Measurements from ENCODE around the gene HIC1.
"Not testable (repeated sequence)": the region's sequence is repeated elsewhere in the genome, so short reads cannot be mapped to it uniquely, and the experiment has no call there.

The HIC1 gene, protein sequence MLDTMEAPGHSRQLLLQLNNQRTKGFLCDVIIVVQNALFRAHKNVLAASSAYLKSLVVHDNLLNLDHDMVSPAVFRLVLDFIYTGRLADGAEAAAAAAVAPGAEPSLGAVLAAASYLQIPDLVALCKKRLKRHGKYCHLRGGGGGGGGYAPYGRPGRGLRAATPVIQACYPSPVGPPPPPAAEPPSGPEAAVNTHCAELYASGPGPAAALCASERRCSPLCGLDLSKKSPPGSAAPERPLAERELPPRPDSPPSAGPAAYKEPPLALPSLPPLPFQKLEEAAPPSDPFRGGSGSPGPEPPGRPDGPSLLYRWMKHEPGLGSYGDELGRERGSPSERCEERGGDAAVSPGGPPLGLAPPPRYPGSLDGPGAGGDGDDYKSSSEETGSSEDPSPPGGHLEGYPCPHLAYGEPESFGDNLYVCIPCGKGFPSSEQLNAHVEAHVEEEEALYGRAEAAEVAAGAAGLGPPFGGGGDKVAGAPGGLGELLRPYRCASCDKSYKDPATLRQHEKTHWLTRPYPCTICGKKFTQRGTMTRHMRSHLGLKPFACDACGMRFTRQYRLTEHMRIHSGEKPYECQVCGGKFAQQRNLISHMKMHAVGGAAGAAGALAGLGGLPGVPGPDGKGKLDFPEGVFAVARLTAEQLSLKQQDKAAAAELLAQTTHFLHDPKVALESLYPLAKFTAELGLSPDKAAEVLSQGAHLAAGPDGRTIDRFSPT

DNA sequence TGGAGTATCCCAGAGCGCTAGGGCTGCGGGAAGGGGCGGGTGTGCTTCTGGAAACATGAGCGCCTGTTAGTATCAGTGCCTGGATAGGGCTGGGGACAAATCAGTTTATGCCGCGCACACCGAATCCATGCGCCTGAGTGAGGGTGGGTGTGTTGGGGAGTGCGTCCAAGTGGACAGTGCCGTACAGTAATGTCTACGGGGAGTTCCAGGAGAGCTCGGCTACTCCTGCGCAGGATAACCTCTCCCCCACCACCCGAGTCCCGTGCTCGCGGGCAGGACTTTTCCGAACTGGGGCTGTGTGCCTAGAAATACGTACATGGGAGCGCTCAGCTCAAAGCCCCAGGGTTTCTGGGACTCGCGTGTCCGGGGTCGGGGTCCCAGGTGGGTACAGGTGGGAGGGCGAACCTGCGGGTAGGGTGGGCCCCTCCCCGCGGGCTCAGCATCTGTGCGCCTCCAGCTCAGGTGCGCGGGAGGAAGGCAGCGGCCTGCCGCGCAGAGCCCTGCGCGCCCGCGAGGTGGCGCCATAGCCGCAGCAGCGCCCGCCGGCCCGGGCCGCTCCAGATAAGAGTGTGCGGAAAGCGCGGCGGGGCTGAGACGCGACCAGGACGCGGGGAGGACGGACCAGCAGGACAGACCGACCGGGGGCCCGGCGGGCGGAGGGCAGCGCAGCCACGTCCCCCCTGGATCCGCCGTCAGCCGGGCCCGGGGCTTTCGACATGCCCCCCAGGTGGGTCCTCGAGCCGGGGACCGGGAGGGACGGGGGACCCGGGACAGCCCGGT, at the start of gene HIC1:
Gene HIC1 (plus strand): TSS at position 592 of the 780 bp plus-strand sequence. CDS start 1,588 bp downstream, outside the sequence.
- peaks cover 3% of the 10 kb centered on the region; the same call in 1 of the 2 replicates for H3K4me1 ChIP-seq
- in situ Hi-C loops (cut with MboI; ENCODE audit: low sequenced_read_pairs), result no loop called here
- peaks cover 16% of the 10 kb centered on the region for H3K27me3 ChIP-seq (ENCODE audit: low read depth)

DNA sequence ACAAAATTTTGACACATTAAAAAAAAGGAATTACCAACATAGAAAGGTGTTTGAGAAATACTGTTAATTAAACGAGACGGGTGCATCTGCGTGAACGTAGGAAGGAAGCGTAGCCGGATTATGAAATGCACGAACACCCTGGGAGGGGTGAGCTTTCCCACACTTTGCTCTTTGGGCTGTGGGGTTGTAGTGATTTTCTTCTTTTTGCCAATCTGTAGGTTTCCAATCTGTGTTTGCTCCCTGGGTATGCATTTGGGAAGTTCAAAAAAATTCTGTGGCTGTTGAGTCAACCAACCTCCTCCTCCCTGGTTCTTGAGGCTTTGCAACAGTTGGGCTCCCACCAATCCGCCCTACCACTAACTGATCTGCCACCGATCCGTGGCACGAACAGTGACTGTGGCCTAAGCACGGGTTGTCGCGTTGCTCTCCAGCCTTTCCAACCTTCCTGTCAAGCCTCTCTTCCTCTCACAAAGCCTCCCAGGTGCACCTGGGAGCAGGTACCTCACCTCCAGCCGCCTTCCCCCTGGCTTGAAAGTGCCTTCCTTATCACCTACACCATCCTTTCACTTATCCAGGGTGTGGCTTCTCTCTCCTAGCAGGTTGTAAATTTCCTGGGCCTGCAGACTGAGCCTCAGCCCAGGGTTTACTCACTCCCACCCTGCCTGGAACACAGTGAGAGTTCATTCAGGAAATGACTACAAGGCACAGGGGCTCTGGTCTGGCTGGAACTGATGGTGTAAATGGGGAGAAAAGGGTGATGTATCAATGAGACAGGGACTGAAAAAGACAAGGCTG, 46.4 kb upstream of the HIC1 start:
- no peaks in the 10 kb centered on the region for H3K36me3 ChIP-seq (replicated peaks)
- in situ Hi-C loops (cut with MboI; ENCODE audit: low sequenced_read_pairs), result no loop called here
- H3K9me3 ChIP-seq, result no peaks in the 10 kb centered on the region
- H3K4me1 ChIP-seq, result no peaks in the 10 kb centered on the region; the same call in 1 of the 2 replicates
- no peak for DNase-seq (ENCODE audit: low spot score in 2 of 2)
- no peaks in the 10 kb centered on the region for H3K27me3 ChIP-seq (ENCODE audit: low read depth)
- H3K4me3 ChIP-seq, result no peak overlapping the region

More for the DNA sequence above, at the start of gene HIC1:
- Histone ChIP-seq H3K9me3 (no peaks in the 10 kb centered on the region), H3K4me3 (peak within 1 kb of the TSS; percentile 49), H3K36me3 (replicated peaks) (0 out of 2 replicates have a peak, but pooled peaks cover 3% of the 10 kb centered on the region)
- peak; percentile 58 to 83 for DNase-seq (ENCODE audit: low spot score in 2 of 2)

DNA sequence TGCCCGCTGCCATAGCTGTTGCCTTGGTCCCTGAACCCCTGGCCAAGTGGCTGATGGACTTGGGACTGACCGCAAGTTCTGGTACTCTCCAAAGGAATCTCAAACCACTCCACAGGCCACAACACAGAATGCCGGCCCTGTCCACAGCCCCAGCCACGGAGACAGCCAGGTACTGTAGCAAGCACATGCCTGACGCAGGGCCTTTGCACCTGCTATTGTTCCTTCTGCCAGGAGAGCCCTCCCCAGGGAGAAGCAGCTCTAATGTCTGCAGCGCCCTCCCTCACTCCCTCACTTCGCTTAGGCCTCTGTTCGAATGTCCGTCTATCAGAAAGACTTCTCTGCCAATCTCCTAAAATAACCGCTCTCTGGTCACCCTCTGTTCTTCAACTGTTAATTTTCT, 45.2 kb upstream of the HIC1 start:
- in situ Hi-C loops (cut with MboI; ENCODE audit: low sequenced_read_pairs), result no loop called here
- H3K4me3 ChIP-seq, result no peak overlapping the region
- no peaks in the 10 kb centered on the region for H3K9me3 ChIP-seq
- H3K4me1 ChIP-seq, result no peaks in the 10 kb centered on the region; the same call in 1 of the 2 replicates
- H3K36me3 ChIP-seq (replicated peaks), result no peaks in the 10 kb centered on the region
- DNase-seq (ENCODE audit: low spot score in 2 of 2), result no peak
- no peaks in the 10 kb centered on the region for H3K27me3 ChIP-seq (ENCODE audit: low read depth)

DNA sequence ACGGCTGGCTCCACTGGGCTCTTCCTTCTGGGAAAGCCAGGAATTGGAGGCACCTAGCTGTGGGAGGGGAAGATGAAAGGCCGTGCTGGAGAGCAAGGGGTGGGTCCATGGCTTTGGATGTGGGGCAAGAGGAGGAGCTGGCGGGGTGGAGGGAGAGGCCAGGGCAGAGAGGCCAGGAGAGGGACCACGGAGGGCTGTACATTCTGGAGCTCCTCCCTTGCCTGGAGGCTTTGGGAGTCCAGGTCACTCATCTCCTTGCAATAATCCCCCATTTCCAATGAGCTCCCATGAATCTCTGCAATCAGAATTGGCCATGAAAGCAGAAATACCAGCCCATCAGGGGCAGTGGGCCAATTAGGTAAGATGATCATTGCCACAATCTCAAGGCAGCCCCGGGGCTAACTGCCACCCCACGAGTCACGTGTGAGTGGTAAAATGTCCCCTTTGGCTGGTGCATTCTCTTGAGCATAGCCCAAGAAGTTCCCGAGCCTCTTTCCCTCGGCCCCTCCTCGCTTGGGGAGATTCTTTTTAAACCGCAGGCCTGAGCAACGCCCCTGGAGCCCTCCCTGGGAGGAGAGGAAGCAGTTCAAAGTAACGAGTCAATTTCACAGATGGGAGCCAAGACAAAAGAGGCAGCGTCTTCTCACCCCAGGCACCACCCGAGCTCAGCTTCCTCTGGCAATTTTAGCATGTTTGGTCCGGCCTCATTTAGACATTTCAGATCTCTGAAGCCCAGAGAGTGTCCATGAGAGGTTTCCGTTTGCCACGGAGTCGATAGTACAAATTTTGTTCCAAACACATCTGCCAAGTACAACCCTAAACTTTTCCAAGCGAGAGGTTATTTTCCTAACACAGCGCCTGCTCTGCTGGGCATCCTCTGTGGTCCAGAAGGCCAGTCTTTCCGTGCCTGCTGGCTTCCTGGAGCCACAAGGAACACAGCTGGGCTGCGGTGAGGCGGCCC, 43.2 kb upstream of the HIC1 start:
- Histone ChIP-seq H3K9me3 (no peaks in the 10 kb centered on the region), H3K4me3 (no peak overlapping the region), H3K36me3 (replicated peaks) (no peaks in the 10 kb centered on the region), H3K27me3 (ENCODE audit: low read depth) (no peaks in the 10 kb centered on the region), H3K4me1 (no peaks in the 10 kb centered on the region; the same call in 1 of the 2 replicates)
- in situ Hi-C loops (cut with MboI; ENCODE audit: low sequenced_read_pairs), result no loop called here
- DNase-seq (ENCODE audit: low spot score in 2 of 2), result peak in 1 of 2 experiments; percentile 54

DNA sequence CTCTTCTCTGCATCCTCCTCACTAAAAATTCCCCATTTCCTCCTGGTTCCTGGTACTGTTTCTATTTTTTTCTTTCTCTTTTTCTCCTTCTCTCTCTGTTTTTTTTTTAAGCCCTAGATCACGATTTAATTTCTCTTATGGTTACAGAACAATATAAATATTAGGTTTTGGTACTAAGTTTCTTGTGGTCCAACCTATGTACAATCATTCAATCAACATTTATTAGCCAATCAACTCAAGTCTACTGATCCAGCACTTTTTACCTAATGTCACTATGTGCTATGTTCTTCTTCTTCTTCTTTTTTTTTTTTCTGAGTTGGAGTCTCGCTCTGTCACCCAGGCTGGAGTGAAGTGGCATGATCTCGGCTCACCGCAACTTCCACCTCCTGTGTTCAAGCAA, 42.4 kb upstream of the HIC1 start:
- no peak for DNase-seq (ENCODE audit: low spot score in 2 of 2)
- in situ Hi-C loops (cut with MboI; ENCODE audit: low sequenced_read_pairs), result no loop called here
- H3K4me1 ChIP-seq, result no peaks in the 10 kb centered on the region; the same call in 1 of the 2 replicates

DNA sequence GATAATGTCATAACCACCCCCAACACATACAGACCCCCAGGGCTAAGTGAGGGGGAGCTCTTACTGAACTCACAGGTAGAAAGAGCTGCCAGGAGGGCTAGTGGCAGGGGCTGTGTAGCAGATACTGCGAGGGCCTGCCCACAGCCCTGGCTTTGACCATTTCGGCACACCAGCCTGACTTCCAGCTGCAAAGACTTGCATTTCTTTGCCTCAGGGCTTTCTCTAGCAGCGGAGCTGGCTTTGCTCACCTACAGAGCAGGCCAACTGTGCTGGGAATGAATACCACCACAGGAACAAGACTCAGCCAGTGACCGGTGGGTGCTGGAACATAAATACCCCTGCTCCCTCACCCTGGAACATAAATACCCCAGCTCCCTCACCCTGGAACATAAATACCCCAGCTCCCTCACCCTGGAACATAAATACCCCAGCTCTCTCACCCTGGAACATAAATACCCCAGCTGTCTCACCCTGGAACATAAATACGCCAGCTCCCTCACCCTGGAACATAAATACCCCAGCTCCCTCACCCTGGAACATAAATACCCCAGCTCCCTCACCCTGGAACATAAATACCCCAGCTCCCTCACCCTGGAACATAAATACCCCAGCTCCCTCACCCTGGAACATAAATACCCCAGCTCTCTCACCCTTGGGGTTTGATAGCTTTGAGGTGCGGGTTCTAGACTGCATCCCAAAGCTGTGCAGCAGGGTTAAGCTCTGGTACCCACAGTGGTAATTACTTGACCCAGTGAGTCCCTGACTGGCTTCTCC, 41.5 kb upstream of the HIC1 start:
- H3K9me3 ChIP-seq; H3K4me3 ChIP-seq; H3K36me3 ChIP-seq (replicated peaks); H3K4me1 ChIP-seq; H3K27me3 ChIP-seq (ENCODE audit: low read depth); in situ Hi-C loops (cut with MboI; ENCODE audit: low sequenced_read_pairs); DNase-seq (ENCODE audit: low spot score in 2 of 2): not testable (repeated sequence)

More for the DNA sequence above, 42.4 kb upstream of the HIC1 start:
- no peaks in the 10 kb centered on the region for H3K36me3 ChIP-seq (replicated peaks)
- no peaks in the 10 kb centered on the region for H3K27me3 ChIP-seq (ENCODE audit: low read depth)
- no peaks in the 10 kb centered on the region for H3K9me3 ChIP-seq
- no peak overlapping the region for H3K4me3 ChIP-seq

DNA sequence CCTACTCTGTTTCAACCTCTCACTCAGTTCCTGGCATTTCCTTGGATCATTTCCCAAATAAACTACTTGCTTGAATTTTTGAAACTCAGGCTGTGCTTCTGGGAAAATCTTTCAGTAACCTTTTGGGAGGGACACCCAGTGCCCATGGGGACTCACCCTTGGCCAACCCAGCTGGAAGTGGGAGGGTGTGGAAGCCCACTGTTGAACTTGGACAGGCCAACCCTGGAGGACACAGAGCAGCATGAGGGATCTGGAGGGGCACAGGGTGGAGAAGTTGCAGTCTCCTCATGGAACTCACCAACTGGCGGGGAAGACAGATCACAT, 40.9 kb upstream of the HIC1 start:
- in situ Hi-C loops (cut with MboI; ENCODE audit: low sequenced_read_pairs), result no loop called here
- no peaks in the 10 kb centered on the region for H3K27me3 ChIP-seq (ENCODE audit: low read depth)
- no peaks in the 10 kb centered on the region for H3K36me3 ChIP-seq (replicated peaks)
- no peaks in the 10 kb centered on the region for H3K9me3 ChIP-seq
- DNase-seq (ENCODE audit: low spot score in 2 of 2), result no peak
- H3K4me1 ChIP-seq, result no peaks in the 10 kb centered on the region; the same call in 1 of the 2 replicates
- H3K4me3 ChIP-seq, result no peak overlapping the region

DNA sequence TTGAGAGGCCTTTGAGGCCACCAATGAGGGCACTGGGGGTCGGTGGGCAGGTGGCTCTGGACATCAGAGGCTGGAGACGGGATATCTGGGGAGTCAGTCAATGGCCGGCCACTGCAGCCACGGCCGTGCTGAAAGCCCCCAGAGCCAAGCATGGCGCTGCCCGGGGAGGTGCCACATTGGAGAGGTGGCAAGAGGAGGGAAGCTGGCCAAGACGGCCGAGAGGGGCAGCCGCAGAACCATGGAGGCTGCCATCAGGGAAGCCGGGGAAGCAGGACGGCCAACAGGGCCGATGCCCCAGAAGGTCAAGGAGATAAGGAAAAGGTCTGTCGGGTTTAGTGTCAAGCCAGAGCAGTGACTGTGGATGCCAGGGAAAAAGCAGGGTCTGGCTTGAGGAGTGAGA, 39.6 kb upstream of the HIC1 start:
- Histone ChIP-seq H3K4me1 (no peaks in the 10 kb centered on the region; the same call in 1 of the 2 replicates), H3K4me3 (no peak overlapping the region), H3K27me3 (ENCODE audit: low read depth) (no peaks in the 10 kb centered on the region), H3K9me3 (no peaks in the 10 kb centered on the region), H3K36me3 (replicated peaks) (no peaks in the 10 kb centered on the region)
- in situ Hi-C loops (cut with MboI; ENCODE audit: low sequenced_read_pairs), result no loop called here
- DNase-seq (ENCODE audit: low spot score in 2 of 2), result no peak

DNA sequence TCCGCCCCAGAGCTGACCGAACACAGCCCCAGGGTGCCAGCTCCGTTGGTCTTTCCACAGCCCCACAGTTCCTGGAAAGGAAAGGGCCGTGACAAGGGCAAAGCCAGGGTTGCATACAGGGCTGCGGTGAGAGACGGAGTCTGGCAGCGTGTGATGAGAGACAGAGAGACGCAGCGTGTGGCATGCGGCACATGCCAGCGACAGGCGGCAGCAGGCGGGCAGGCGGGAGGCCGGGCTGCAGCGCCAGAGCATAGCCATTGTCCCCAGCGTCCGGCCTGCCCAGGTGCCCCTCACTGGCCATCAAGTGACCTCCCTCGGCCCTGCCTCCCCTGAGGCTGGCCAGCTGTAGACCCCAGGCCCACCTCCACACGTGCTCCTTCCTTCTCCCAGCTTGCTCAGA, 38.4 kb upstream of the HIC1 start:
- DNase-seq (ENCODE audit: low spot score in 2 of 2), result no peak
- H3K9me3 ChIP-seq, result no peaks in the 10 kb centered on the region
- H3K27me3 ChIP-seq (ENCODE audit: low read depth), result no peaks in the 10 kb centered on the region
- no peak overlapping the region for H3K4me3 ChIP-seq
- no peaks in the 10 kb centered on the region for H3K36me3 ChIP-seq (replicated peaks)
- no peaks in the 10 kb centered on the region; the same call in 1 of the 2 replicates for H3K4me1 ChIP-seq
- in situ Hi-C loops (cut with MboI; ENCODE audit: low sequenced_read_pairs), result no loop called here

DNA sequence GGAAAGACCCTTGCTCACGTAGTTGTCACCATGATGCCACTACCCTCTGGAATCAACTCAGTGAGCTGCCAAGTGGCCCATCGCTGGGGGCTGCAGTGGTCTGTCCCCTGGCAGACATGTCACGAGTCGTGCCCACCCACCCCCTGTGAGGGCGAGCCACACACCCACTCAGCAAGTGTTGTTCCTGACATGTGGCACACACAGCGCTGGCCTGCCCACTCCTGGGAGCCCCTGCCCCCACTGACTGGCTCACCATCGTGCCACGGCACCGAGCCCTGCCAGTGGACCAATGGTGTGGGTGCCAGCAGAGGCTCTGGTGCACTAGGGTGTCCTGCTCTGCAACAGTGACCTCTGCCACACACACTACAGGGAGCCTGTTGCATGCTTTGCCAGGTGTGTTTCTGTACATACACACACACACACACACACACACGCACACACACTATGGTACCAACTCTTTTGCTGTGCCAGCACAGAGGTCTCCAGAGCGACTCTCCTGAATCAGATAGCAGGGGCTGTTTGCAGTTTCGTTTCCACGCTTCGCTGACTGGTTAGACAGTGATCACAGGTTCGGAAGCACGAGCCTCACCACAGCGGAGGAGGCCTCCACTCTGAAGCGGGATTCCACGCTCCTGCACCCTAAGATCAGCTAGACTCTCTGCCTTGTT, 37.5 kb upstream of the HIC1 start:
- Histone ChIP-seq H3K36me3 (replicated peaks) (no peaks in the 10 kb centered on the region), H3K27me3 (ENCODE audit: low read depth) (no peaks in the 10 kb centered on the region), H3K9me3 (no peaks in the 10 kb centered on the region), H3K4me1 (no peaks in the 10 kb centered on the region), H3K4me3 (no peak overlapping the region)
- no peak for DNase-seq (ENCODE audit: low spot score in 2 of 2)
- in situ Hi-C loops (cut with MboI; ENCODE audit: low sequenced_read_pairs), result no loop called here

DNA sequence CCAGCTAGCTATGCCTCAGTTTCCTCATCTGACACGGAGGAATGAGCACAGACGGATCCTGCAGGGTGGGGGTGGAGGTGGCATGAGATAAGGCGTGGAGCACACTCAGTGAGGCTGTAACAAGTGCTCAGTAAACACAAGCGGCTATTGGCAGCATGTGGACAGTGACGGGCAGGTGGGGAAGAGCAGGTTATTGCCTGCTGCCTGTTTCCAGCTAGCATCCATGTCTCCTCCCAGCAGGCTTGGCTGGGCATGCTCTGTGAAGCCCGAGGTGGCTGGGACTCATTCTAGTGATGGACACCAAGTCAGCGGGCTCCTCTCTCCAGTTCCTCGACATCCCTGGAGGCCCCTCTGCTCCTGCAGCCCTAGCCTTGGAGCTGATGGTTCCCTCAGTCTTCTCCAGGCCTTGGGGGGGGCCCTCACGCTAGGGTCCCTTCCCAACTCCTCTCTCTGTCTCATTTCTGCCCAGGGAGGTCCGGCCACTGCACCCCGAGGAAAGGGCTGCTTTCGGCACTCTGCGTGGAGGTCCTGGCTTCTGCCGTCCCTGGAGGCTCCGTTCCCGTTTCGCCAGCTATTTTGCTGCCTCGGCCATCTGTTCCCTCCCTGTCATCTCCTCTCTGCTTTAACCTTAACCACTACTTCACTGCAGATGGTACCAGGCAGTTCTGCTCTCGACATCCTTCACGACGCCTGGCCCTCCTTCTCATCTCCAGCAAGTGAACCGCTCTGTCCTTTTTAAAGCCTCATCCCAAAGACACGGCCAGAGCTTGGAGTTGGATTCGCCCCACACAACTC, 36.0 kb upstream of the HIC1 start:
- no peaks in the 10 kb centered on the region for H3K36me3 ChIP-seq (replicated peaks)
- in situ Hi-C loops (cut with MboI; ENCODE audit: low sequenced_read_pairs), result no loop called here
- H3K4me3 ChIP-seq, result no peak overlapping the region
- H3K4me1 ChIP-seq, result peaks cover 2% of the 10 kb centered on the region; the same call in 1 of the 2 replicates
- H3K27me3 ChIP-seq (ENCODE audit: low read depth), result no peaks in the 10 kb centered on the region
- no peaks in the 10 kb centered on the region for H3K9me3 ChIP-seq
- DNase-seq (ENCODE audit: low spot score in 2 of 2), result no peak
